Glutamatergic neuron (in vitro differentiated cells): ENCODE data around the gene MMP17. TPM values are rescaled to one million over a fixed set of nuclear protein-coding genes. Genes with fewer than 3 reads are reported as not detected.

Experiments used
- DNase-seq: peaks from one replicate; pipeline ENCODE4 v3.0.0; 2022
- H3K27ac Mint-ChIP-seq: one replicate; pipeline ENCODE4 v1.8.0; 2020; ENCODE audit warnings: mild to moderate bottlenecking, mixed read lengths, inconsistent platforms; ENCODE audit not compliant: unreplicated experiment
- H3K27me3 Mint-ChIP-seq: one replicate; pipeline ENCODE4 v1.8.0; 2020; ENCODE audit warnings: mild to moderate bottlenecking, moderate library complexity, mixed read lengths, inconsistent platforms; ENCODE audit not compliant: unreplicated experiment
- H3K36me3 Mint-ChIP-seq: one replicate; pipeline ENCODE4 v1.8.0; 2020; ENCODE audit warnings: mild to moderate bottlenecking, mixed read lengths, inconsistent platforms; ENCODE audit not compliant: unreplicated experiment
- H3K4me1 Mint-ChIP-seq: one replicate; pipeline ENCODE4 v1.8.0; 2020; ENCODE audit warnings: mild to moderate bottlenecking, low read depth, mixed read lengths, inconsistent platforms; ENCODE audit not compliant: unreplicated experiment
- H3K4me3 Mint-ChIP-seq: one replicate; pipeline ENCODE4 v1.8.0; 2020; ENCODE audit warnings: mild to moderate bottlenecking, mixed read lengths, inconsistent platforms; ENCODE audit not compliant: unreplicated experiment
- H3K9me3 Mint-ChIP-seq: one replicate; pipeline ENCODE4 v1.8.0; 2020; ENCODE audit warnings: mild to moderate bottlenecking, moderate library complexity, mixed read lengths, inconsistent platforms; ENCODE audit not compliant: unreplicated experiment
- total RNA-seq: library from RNA; stranded (reverse); fragmentation: NEBNext Ultra II Directional; extraction: Animal tissue kit (Norgen Biotek cat#: 25700); gene quantifications from one replicate; pipeline ENCODE4 v1.2.1, GENCODE V29; 2021; ENCODE audit not compliant: unreplicated experiment
- TF ChIP-seq, protein P1 (sequence below): fragments of 200-600 bp; sonication (generic); IDR thresholded peaks from one replicate; pipeline ENCODE4 v1.5.0; 2021; ENCODE audit not compliant: partially characterized antibody, unreplicated experiment

The MMP17 gene
- total RNA-seq, 1 donor from 2014 or later: 65.8 TPM

DNA sequence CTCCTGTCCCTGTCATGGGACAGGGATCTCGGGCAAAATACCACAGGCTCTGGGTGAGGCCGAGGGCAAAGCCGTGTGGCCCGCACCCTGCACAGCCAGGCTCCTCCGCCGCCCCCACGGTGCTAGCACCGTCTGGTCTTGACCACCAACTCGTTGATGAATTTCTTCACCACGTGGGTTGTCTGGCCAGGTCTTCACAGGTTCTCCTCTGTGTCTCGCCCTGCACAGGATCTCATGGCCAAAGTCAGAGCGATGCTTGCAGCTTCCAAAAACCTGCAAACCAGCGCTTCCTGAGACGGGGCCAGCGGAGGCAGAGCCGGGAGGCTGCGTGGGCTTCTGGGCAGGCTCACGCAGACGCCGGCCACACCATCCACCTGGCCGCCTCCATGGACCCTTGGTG, 29.0 kb upstream of the MMP17 start:
- peaks cover 5% of the 10 kb centered on the region for H3K27me3 Mint-ChIP-seq
- DNase-seq: no peak
- H3K9me3 Mint-ChIP-seq: peaks cover 3% of the 10 kb centered on the region
- TF ChIP-seq, protein P1, sequence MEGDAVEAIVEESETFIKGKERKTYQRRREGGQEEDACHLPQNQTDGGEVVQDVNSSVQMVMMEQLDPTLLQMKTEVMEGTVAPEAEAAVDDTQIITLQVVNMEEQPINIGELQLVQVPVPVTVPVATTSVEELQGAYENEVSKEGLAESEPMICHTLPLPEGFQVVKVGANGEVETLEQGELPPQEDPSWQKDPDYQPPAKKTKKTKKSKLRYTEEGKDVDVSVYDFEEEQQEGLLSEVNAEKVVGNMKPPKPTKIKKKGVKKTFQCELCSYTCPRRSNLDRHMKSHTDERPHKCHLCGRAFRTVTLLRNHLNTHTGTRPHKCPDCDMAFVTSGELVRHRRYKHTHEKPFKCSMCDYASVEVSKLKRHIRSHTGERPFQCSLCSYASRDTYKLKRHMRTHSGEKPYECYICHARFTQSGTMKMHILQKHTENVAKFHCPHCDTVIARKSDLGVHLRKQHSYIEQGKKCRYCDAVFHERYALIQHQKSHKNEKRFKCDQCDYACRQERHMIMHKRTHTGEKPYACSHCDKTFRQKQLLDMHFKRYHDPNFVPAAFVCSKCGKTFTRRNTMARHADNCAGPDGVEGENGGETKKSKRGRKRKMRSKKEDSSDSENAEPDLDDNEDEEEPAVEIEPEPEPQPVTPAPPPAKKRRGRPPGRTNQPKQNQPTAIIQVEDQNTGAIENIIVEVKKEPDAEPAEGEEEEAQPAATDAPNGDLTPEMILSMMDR: no peak
- no peak overlapping the region for H3K27ac Mint-ChIP-seq
- H3K4me1 Mint-ChIP-seq: peaks cover 4% of the 10 kb centered on the region
- H3K4me3 Mint-ChIP-seq: no peak overlapping the region
- peaks cover 4% of the 10 kb centered on the region for H3K36me3 Mint-ChIP-seq

- H3K27me3 Mint-ChIP-seq: peaks cover 3% of the 10 kb centered on the region
- H3K9me3 Mint-ChIP-seq: peaks cover 3% of the 10 kb centered on the region
- H3K4me3 Mint-ChIP-seq: no peak overlapping the region
- peaks cover 4% of the 10 kb centered on the region for H3K36me3 Mint-ChIP-seq
- H3K4me1 Mint-ChIP-seq: peaks cover 4% of the 10 kb centered on the region
- no peak overlapping the region for H3K27ac Mint-ChIP-seq
- TF ChIP-seq, protein P1: no peak
- no peak for DNase-seq
These were observed 28.2 kb upstream of the MMP17 start for GRCh38 chr12:131799828-131800593.

DNA sequence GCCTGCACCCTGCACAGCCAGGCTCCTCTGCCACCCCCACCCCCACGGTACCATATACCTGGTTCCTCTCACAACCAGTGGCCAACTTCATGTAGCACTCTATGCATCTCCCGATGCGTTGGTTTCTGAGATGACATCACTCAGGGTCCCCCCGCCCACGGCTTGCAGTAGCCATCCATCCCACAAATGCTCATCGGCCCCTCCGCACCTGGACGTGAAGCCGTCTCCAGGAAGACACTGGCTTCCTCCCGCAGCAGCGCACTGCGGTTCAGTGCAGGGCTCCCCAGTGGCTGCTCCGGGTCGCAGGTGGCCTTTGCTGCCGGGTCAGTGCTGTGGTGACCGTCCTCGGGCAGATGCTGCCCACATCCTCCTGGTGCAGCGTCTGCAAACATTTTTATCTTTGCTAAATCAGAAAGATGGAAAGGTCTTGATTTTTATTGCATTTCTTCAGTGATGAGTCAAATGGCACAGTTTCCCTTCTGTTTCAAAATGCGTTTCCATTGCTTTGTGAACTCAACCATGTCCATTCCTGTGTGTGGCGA, 27.5 kb upstream of the MMP17 start:
- H3K36me3 Mint-ChIP-seq: peaks cover 4% of the 10 kb centered on the region
- H3K9me3 Mint-ChIP-seq: peaks cover 3% of the 10 kb centered on the region
- no peak overlapping the region for H3K4me3 Mint-ChIP-seq
- peaks cover 2% of the 10 kb centered on the region for H3K27me3 Mint-ChIP-seq
- TF ChIP-seq, protein P1: no peak
- peaks cover 1% of the 10 kb centered on the region for H3K4me1 Mint-ChIP-seq
- peak overlapping the region; percentile 52 for H3K27ac Mint-ChIP-seq
- no peak for DNase-seq

DNA sequence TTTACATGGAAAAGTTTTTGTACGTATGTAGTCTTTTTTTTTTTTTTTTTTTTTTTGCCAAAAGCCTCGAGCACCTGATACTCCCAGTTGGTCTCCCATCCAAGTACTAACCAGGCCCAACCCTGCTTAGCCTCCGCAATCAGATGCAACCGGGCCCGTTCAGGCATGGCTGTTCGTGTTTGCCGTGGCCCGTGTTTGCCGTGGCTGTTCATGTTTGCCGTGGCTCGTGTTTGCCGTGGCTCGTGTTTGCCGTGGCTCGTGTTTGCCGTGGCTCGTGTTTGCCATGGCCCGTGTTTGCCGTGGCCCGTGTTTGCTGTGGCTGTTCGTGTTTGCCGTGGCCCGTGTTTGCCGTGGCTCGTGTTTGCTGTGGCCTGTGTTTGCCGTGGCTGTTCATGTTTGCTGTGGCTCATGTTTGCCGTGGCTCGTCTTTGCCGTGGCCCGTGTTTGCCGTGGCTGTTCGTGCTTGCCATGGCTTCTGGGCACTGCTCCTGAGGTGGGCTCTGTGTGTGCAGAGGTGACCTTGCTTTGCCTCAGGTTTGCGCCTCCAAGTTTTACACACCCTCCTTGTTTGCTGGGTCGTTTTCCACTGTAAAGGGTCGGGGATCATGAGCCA, 26.8 kb upstream of the MMP17 start:
- Mint-ChIP-seq H3K36me3 (peaks cover 4% of the 10 kb centered on the region), H3K4me3 (no peak overlapping the region), H3K4me1 (peaks cover 1% of the 10 kb centered on the region), H3K9me3 (peaks cover 5% of the 10 kb centered on the region), H3K27ac (no peak overlapping the region), H3K27me3 (no peaks in the 10 kb centered on the region)
- DNase-seq: no peak
- TF ChIP-seq, protein P1: no peak
